Inferior parietal cortex (tissue), 1 donor: ENCODE measurements around the gene CACNA1S.

Experiments
- DNase-seq: peaks from one replicate; pipeline ENCODE4 v3.0.0-alpha.2; 2016; ENCODE audit errors: extremely low spot score

CACNA1S gene

DNA sequence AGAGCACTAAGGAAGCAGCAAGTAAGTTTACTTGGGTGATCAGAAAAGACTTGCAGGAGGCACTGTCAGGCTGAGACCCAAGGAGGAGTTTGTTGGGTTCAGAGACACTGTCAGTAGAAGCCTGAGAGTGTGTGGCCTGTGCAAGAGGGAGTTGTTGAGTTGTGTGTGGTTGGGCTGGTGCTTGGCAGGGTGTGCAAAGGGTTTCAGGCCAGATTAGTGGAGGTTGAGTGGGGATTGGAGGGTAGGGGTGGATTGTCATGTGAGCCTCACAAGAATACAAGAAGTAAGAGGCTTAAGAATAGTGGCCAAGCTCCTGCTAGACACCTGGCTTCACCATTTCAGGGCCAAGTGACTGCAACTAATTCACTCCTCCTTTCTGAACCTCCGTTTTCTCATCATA, 79.8 kb downstream of the CACNA1S start:
- no peak for DNase-seq

DNA sequence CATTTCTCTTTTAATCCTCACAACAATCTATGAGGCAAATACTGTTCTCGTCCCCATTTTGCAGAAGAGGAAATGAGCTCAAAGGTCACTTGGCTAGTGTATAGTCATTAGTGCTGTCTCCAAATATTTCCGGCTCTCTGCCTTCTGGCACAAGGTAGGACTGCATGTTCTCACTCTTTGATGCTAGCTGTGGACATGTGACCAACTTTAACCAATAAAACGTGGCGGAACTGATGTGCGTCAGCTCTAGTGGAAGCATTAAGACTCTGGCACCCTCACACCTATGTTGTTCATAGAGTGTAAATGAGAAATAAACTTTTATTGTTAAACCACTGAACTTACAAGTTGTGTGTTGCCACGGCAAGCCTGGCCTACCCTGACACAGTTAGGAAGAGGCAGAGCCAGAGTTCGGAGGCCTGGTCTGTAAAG, 83.8 kb downstream of the CACNA1S start:
- no peak for DNase-seq

DNA sequence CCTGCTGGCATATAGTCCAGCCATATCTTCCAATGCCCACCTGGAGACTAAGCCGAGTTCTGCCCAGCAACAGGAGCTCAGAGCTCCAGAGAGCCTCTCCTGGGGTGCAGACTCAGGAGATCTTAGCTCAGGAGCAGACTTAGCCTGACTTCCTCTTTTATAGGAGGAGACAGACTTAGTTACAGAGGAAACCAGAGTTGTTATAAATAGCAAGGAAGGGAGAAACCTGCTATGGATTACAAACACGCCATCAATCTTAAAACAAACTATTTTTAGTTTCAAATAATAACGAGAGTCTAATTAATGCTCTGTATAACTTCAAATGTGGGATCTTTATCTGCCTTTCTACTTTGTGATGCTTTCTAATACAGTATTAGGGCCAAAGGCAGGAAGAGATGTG, 85.4 kb downstream of the CACNA1S start:
- DNase-seq = no peak

DNA sequence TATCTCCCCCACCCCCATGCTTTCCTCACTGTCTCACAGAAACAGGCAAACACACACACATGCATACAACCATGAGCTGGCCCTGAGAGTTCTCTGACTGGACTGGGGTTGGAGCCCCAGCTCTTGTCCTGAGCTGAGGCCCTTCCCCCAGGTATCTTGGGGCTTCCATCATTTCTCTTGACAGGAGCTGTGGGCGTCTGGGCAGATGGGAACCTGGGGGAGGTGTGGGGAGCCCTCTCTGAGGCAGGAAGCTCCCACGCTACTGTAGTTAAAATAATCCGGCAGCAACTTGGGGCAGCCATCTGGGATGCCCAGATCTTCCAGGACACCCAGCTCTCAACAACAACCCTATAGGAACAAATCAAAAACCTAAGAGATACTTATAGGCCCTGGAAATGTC, 86.0 kb downstream of the CACNA1S start:
- no peak for DNase-seq

DNA sequence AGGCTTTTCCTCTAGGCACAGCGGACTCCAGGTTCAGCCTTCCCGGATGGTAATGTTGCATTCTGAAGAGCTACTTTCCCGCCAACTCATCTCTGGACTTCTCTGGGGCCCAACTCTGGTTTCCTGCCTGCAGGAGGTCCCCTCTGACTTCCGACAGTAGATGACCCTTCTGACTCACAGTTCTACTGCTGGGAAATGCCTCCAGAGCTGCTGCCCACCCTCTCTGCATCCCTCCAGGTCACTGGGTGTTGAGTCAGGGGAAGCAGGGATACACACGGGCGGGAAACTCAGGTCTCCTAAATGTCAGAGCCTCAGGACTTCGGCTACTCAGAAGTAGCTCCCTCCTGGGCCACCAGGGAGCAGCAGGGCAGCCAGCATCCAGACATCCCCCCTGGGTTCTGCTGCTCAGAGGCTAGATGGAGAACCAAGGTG, 86.6 kb downstream of the CACNA1S start:
- DNase-seq = no peak

DNA sequence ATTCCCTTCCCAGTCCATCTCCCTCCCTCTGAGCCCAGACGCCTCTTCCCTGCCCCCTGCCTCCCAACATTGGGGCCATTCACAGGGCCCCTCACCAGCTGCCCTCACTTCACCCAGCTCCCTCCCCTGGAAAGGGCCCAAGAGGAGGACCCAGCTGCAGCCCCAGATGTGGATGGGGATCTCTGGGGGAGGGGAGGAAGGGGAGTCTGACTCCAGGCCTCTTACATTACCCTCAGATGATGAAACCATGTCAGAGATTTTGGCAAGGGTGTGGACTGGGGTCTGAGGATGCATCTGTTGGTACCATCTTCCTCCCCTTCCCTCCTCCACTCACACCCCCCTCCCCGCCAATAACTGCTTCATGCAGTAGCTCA, 87.6 kb downstream of the CACNA1S start:
- no peak for DNase-seq

DNA sequence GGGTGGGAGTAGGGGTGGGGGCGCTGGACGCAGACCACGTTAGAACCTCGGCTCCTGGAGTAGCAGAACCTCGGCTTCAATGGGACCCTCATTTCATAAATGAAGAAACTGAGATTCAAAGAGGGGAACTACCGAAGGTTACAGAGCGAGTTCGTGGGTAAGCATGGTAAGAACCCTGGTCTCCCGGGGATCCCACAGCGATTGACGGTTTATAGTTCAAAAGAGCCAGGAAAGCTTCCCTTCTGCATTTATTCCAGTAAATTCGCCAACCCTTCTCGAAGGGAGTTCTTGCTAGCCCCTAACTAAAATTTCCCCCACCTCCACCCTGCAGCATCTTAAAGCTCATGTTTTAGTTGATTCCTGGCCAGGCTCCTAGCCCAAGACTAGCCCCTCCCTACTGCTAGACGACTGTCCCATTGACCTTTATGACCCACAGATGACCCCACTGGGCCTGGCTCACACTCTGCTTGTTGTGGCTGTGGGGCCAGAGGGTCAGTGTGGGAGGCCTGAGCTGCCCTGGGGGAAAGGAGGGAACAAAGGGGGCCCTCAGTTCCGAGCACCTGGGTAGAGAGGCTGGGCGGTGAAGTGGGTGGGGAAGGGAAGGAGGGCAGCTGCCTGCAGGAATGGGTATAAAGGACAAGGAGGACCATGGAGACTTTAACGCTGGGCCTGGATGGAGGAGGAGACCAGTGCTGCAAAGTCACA, 88.2 kb downstream of the CACNA1S start:
- DNase-seq = no peak

DNA sequence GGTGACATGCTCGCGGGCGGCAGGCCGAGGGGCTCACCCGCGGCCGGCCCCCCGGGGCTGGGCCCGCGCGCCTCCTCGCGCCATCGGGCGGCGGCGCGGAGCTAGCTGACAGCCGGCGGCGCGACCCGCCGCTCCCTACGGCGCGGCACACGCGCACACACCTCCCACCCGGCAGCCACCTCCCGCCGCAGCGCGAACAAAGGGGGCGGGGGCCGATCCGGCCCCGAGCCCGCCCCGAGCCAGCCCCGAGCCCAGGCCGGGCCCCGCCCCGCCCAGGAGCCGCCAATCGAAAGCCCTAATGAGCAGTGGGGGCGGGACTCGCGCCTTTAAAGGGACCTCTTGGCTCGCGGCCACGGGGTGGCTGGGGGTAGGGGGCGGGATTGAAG, 88.7 kb downstream of the CACNA1S start, which contains the start of gene KIF21B:
TSS of gene KIF21B (minus strand) at position 198 of the 386 bp plus-strand sequence. CDS start 331 bp downstream, outside the sequence.
- DNase-seq = no peak

DNA sequence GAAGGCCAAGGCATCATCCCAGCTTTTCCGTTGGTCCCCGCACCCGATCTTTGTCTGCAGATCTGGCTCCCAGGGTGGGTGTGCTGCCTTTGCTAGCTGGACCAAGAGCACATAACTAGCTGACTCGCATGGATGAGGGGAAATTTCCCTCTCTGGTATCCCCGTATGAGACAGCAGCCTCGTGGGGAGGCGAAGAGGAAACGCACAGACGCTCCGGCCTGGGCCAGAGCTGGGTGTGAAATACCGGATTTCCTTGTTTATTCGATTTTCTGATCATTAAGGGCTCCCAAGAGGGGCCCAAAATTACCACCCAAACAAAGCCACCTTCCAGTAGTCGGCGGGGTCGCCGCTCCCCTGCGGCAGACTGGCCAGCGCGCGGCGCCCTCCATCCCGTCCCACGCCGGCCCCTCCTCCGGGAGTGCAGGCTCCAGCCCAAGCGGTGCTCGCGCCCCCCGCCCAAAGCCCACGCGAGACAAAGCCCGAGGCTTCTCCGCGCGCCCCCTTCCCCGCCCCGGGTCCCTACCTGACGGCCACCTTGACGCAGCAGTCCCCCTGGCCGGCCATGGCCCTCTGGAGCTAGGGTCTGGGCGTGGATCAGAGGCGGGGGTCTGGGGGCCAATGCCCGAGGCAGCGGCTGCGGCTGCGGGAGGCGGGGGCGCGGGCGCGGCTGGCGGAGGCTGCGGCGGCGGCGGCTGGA, 89.3 kb downstream of the CACNA1S start:
- no peak for DNase-seq

DNA sequence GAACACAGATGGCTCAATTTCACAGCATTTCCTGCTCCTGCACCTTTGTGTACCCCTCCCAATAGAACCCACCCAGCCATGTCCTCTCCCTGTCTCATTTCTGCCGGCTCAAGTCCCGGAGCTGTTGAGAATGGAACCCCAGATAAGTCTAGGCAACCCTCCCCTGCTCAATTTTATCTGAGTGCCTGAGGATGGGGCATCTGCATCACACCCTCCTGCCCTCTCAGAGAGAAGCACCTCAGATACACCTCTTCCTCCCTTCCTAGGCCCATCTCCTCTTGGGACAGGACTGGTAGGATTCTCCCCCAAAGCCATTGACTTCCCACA, 89.8 kb downstream of the CACNA1S start:
- DNase-seq = no peak

DNA sequence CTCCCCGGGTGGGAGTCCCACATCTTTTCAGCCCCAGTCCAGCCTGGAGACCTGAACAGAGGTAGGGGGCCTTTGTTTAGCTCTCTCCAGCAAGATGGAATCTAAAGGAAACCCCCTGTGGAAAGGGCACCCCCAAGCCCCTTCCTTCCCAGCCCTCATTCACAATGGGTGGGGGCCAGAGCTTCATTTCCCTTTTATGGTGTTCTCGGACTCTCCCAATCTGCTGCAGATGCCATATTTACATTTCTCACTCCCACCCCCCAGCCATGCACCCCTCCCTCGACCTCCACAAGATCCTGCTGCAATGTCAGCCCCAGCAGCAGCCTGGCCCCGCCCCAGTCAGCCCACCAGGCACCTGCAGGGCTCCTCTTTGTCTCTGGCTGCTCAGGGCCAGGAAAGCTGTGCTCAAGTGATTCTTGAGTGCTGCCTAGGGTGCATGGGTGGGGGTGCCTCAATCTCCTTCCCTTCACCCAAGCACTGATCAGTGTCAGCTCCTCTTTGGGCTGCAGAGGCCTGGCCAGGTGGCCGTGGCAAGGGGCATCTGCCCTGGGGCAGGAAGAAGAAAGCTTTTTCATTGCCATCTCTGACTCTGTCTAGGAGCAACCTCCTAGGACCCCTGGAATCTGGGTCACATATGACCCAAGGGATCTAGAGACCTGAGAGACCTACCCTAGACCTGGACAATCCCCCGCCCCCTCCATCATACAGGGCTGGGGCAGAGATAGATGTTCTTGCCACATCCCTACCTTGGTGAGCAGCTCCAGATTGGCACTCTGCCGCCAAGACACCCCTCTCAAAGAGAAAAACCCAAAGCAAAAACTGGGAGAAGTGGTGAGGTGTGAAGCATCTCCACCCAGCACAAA, 90.4 kb downstream of the CACNA1S start:
- no peak for DNase-seq

DNA sequence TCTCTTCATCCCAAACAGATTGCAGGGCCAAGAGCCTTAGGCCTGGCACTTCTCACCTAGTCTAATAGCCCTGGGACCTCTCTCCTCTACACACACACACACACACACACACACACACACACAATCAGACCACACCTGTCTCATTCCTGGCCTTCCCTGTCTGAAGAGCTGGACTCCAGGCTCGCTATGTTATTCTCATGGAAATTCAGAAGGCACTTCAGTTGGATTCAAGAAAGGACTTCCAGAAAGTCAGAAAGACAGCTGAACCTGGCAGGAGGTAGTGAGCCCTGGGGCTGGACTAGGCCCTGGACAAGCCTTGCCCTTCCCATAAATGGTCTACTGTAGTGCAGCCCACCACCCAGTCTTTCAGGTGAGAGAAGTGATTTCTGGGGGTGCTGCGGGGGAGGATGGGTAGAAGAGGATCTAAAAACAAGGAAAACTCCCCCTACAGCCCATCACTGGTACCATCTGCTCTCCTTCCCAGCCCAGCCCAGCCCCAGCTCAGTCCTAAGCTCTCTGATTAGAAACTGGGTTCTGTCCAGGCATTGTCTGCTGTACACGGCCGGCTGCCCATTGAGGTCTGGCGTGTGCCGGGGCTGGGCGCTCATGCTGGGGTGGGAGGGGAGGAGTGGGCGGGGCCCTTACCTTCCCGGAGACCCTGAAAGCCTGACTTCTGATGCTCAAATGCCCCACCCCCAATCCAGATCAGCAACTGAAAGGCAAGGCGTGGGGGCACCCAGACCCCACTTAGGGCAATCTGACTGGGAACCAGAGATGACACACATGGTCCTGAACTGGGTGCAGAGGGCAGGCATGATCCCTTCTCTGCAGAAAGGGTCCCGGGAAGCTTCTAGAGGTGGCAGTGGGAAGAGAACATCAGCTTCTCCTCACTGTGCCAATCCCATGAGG, 91.3 kb downstream of the CACNA1S start:
- DNase-seq = no peak

DNA sequence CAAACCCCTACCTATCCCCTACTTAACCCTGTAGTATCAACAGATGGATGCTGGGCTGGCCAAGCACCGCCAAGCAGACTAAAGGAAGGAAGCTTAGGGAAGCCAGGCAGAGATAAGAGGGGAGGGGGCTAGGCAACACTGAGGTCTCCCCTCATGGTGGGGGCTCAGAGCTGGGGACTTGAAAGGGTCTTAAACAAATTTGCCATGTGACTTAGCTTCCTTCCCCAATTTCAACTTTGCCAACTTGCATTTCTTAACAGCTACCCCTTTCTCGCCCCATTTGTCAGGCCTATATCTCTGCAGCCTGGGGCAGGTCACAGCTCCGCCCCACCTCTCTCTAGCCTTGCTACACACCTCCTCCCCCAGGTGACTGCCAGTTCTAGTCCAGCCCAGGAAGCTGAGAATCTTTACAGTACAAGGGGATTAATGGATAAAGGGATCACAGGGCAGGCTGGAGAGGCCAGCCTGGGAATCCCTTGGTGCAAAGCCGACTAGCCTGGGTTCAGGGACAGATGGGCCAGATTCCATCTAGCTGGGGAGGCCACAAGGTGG, 92.1 kb downstream of the CACNA1S start:
- DNase-seq = no peak

DNA sequence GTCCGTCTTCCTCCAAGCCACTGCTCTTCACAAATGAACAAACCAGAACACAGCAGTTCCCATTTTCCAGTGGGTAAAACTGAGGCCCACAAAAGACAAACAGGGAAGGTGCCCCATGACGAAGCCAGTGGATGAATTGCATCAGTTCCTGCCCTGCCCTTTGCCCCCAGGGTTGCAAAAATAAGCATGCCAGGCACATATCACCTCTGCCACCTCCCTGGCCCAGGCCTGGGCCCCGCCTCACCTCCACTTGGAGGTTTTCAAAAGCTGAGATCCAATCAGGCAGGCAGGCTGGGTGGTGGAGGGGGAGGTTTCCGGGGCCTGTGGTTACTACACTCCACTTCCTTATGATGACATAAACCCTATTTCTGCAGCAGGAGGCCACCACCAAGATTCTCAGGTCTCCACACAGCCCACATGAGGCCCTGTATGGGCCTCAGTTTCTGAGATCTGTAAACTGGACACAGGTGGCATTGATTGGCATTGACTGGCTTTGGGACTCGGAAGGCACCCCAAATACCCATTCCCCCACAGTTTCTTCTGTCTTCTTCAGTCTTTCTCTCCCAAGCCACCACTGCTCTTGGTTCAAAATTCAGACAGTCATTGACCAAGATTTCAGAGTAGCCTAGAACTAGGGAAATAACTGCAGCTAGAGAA, 92.8 kb downstream of the CACNA1S start:
- no peak for DNase-seq

DNA sequence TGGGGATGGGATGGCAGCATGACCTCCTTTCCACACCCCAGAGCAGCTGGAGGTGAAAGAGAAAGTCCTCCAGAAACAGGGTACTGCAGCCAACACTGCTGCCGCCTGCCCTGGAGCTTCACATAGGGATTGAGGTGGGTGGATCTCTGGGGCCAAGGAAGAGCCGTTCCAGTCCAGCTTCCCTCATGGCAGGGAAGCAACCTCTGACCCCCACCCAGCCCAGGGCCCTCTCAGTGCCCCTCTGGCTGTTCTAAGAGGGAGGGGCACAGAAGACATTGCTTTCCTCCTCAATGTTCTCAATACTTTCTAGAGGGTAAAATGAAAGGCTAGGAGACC, 94.4 kb downstream of the CACNA1S start:
- DNase-seq = no peak

DNA sequence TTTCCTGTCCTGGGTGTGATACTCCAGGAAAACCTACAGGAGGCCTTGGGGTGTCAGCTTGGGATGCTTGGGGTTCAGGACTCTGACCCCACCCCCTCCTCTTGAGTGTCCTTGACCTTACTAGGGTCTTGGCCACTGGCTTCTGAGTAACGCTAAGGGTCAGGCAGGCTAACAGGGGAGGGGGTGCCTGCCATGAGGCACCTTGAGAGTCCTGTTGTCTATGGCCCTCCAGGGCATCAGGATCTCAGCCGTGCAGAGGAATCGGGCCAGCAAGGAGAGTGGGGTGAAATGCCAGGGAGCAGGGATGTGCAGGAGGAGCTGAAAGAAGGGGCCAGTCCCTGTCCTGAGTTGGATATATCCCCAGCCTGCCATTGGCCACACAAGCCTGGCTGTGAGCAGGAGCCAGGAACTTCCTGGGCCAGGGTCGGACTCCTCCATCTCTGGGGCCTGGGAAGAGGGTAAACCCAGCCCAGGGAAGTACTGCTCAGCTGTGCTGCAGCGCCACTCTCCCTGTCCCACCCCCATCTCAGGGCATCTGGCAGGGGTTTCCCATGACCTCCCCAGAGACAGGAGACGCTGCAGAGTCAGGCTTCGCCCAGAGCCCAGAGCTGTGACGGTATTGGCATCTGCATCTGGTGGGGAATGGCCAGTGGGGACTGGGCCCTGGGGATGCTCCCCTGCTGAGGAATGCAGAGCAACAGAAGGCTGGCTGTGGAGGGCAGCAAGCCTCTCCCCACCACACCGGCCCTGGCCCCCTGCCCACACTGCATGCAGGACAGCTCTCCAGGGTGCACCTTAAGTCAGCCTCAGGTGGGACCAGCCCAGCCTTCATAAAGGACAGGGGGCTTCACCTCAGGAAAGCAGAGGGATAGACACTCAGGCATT, 95.0 kb downstream of the CACNA1S start:
- no peak for DNase-seq

DNA sequence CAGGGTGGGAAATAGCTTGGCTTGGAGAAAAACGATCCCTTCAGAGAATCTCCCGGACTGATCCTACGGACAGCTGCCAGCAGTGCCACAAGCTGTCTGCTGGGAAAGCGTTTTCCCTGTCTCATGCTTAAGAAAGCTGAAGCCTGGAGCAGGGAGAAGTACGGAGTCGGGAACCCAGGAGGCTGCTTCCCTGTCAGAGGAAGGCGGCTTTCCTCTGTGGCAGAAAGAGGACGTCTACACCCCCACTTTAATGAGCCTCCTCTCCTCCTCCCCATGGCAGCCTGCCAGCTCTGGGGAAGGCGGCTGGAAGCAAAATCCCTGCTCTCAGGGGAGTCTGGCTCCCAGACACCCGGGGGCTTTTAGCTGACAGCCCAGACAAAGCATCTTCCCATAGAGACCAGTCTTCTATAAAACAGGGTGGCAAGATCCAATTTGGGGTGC, 96.0 kb downstream of the CACNA1S start:
- no peak for DNase-seq

DNA sequence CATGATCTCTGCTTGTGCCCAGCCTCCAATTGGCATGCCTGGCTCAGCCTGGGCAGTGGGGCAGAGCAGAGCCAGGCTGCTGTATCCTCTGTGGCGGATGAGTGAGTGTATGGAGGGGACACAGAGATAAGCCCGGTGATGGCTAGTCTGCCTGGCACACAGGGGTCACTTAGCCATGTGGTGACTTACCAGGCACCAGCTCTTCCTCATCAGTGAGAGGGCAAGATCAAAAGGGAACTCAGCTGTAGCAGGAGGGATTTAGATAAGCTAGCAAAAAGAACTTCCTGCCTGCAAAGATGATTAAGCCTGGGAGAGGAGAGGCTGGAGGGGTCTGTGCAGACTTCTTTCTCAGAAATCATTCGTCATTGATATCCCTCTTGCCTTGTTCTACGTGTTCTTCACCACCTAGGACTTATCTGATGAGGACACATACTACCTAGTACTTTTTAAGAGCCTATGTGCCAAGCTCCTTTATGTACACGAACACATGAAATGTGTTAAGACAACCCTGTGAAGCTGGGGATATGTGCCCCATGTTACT, 96.6 kb downstream of the CACNA1S start:
- DNase-seq = no peak

DNA sequence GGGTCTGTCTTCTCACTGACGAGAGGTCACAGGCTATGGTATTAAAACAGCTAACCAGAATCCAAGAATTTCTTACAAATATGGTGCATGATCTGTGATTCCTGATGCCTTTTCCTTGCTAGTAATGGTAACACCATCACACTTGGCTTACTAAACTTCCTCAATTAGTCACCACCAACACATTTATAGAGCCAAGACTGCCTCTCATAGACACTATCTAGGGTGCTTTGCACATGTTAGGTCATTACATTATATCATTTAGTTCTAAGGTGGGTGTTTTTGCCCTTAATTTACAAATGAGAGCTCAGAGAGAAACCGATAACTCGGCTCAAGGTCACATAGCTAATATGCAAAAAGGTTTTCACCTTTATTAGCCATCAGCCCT, 97.4 kb downstream of the CACNA1S start:
- DNase-seq = no peak
